C4-2B (cell line): ENCODE data around the gene MBLAC1.

Experiments
- CTCF ChIP-seq: fragments of 450-650 bp; conservative IDR thresholded peaks from 2 replicates; pipeline ENCODE4 v1.5.1; 2017; ENCODE audit warnings: mild to moderate bottlenecking
- ZFX ChIP-seq: fragments of 450-650 bp; IDR thresholded peaks from 2 replicates; pipeline ENCODE4 v1.6.1; 2017

GRCh38 chr7:100102950-100103840 lies 23.6 kb upstream of the MBLAC1 start:
- no peak for TF ChIP-seq CTCF
- TF ChIP-seq ZFX = no peak
